Ovary (tissue), 9 donors: ENCODE data around the gene ZMAT5. TPM values are rescaled to one million over a fixed set of nuclear protein-coding genes. Genes with fewer than 3 reads are reported as not detected.

ENCODE experiments used
- DNase-seq, 5 donors: peaks; one replicate each; pipeline ENCODE4 v3.0.0-alpha.2; 2019 to 2020
- H3K27ac ChIP-seq, 2 donors: fragments of 200-600 bp; one replicate each; pipeline versions ENCODE4 v1.5.1 to v1.8.0; 2019 to 2022
- H3K27me3 ChIP-seq: fragments of 200-600 bp; one replicate; pipeline ENCODE4 v1.8.0; 2022
- H3K36me3 ChIP-seq: fragments of 200-600 bp; sonication (generic); one replicate; pipeline ENCODE4 v1.5.1; 2019
- H3K4me1 ChIP-seq: one replicate; pipeline ENCODE4 v1.8.1; 2013; ENCODE audit warnings: mild to moderate bottlenecking, moderate library complexity; ENCODE audit not compliant: insufficient read depth
- H3K4me3 ChIP-seq: fragments of 200-600 bp; sonication (generic); one replicate; pipeline ENCODE4 v1.5.1; 2017
- H3K9me3 ChIP-seq, 2 donors: fragments of 200-600 bp in 1 of 2; sonication (generic) in 1 of 2; one replicate each; pipeline versions ENCODE4 v1.5.1 to v1.8.1; 2013 to 2019; ENCODE audit warnings: mild to moderate bottlenecking in 1 of 2, moderate library complexity in 1 of 2
- EP300 ChIP-seq: sonication (generic); formaldehyde crosslinking; IDR thresholded peaks from one replicate; pipeline ENCODE4 v1.6.1; 2017; ENCODE audit warnings: antibody characterized with exemption
- POLR2A ChIP-seq: fragments of 450-650 bp; IDR thresholded peaks from one replicate; pipeline ENCODE4 v1.6.1; 2017; ENCODE audit warnings: antibody characterized with exemption, mild to moderate bottlenecking, moderate library complexity
- WGBS, 3 donors: extraction: QIAGEN DNeasy Blood & Tissue Kit in 1 of 3; methylation state at CpG; one replicate each; pipeline versions ENCODE4 v1.1.5 to v1.1.7; 2013 to 2017; 5-methylcytosine and 5-hydroxymethylcytosine counted together
- intact Hi-C, 4 donors: fragments of 100-400 bp; cut with DNase I; formaldehyde crosslinking; loops; one replicate each; pipeline versions ENCODE4 v1.11.0 to v1.15.1; 2022 to 2023
- polyA plus RNA-seq, 2 donors: library from polyadenylated mRNA; stranded (reverse); fragments of 200-250 nt in 1 of 2; fragments of 350-450 nt in 1 of 2; fragmentation: Illumina TruSeq in 1 of 2; extraction: RNeasy Lipid Tissue Mini Kit (QIAGEN cat#74804) in 1 of 2; gene quantifications; one replicate each; pipeline ENCODE4 v1.2.3, GENCODE V29; 2013 to 2014
- total RNA-seq, 7 donors: library from RNA; depleted of rRNA in 2 of 7; stranded (reverse); fragments of >200 nt in 2 of 7; fragmentation: NEBNext Ultra II Directional in 3 of 7; extraction: Animal tissue kit (Norgen Biotek cat#: 25700) in 3 of 7; gene quantifications; one replicate each; pipeline versions ENCODE4 v1.1.0 to v1.2.4, GENCODE V29; 2016 to 2023
- TF ChIP-seq, protein P1 (sequence below), 3 donors: fragments of 450-650 bp in 2 of 3; fragments of 200-600 bp in 1 of 3; IDR thresholded peaks; one replicate each; pipeline versions ENCODE4 v1.5.1 to v1.8.0; 2016 to 2022; ENCODE audit warnings: antibody characterized with exemption in 3 of 3, mild to moderate bottlenecking in 1 of 3
- donor health status: DM: no; HTN: no; CAD: no; lungs with moderate emphysema.
- donor health status: DM: no; HTN: no; CAD: no.
- donor health status: Bipolar disorder and iron deficiency.
- donor health status: DM: yes; HTN: yes; CAD: no.
- donor health status: DM: no; HTN: no; CAD: no.
- donor health status: DM: yes; HTN: yes; CAD: no.

ZMAT5 gene
- total and polyA plus RNA-seq, 9 donors, result 5.7 to 27.2 (median 21.4) TPM

DNA sequence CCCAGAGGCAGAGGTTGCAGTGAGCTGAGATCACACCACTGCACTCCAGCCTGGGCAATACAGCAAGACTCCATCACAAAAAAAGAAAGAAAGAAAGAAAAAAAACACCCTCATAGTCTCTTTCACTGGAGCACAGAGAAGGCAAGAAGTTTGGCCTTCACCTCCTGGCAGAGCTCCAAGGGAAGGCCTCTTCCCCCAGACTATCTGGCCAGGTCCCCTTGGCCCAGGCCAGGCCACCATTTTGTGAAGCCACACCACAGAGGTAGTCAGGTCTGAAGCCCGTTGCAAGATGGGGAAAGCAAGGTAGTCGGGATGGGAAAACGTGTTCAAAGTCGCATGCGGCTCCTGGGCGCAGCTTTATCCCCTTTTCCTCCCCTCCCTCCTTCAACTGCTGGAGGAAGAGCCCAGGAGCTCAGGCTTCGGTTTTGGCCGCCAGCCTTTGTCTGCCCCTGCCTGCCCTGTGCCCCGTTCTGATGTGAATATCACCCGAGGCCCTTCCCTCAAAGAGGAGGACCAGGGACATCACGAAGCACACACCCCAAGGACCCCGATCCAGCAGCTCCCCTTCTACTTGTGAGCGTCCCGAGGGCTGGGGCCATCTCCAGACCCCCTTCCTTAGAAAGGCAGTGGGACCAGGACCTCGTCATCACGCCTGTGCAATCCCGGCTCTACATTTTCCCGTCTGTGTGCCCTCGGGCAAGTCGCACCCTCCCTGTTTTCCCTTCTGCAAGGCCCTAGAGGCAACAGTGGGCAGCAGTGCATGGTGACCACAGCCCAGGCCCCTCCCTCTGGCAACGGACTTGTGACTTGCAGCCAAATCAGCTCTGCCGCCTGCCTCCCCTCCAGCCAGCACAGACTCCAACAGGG is 29.3 kb downstream of the ZMAT5 start:
- WGBS, 3 donors, result 81 to 85% (median 84%) methylated on average over 22 of the region's 22 CpGs
- DNase-seq, result peak in 2 of 5 donors; percentile 27 to 36

DNA sequence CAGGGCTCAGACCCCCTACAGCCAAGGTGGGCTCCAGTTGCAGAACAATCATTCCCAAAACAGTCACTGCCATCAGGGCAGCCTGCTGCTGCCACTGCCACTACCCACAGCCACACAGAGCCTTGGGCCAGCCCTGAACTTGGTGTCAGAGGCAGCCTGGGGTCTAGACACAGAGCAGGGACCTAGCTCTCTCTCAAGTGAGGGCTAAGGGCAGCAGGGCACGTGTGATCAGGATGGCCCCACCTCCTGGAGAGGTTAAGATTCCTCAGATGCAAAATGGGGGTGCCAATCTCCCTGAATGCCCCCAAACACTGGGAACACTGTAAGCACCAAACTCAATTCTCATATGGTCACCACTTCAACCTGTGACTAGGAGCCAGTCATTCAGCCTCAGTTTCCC is 31.4 kb downstream of the ZMAT5 start:
- H3K36me3 ChIP-seq, result no peaks in the 10 kb centered on the region
- no peak overlapping the region for H3K4me3 ChIP-seq
- TF ChIP-seq EP300, result no peak
- TF ChIP-seq, protein P1, sequence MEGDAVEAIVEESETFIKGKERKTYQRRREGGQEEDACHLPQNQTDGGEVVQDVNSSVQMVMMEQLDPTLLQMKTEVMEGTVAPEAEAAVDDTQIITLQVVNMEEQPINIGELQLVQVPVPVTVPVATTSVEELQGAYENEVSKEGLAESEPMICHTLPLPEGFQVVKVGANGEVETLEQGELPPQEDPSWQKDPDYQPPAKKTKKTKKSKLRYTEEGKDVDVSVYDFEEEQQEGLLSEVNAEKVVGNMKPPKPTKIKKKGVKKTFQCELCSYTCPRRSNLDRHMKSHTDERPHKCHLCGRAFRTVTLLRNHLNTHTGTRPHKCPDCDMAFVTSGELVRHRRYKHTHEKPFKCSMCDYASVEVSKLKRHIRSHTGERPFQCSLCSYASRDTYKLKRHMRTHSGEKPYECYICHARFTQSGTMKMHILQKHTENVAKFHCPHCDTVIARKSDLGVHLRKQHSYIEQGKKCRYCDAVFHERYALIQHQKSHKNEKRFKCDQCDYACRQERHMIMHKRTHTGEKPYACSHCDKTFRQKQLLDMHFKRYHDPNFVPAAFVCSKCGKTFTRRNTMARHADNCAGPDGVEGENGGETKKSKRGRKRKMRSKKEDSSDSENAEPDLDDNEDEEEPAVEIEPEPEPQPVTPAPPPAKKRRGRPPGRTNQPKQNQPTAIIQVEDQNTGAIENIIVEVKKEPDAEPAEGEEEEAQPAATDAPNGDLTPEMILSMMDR (IDR thresholded peaks at IDR 0.05), result no peak
- no peak for TF ChIP-seq POLR2A
- H3K27me3 ChIP-seq, result no peaks in the 10 kb centered on the region
- no peak overlapping the region for H3K27ac ChIP-seq
- H3K9me3 ChIP-seq, result no peaks in the 10 kb centered on the region
- DNase-seq, result no peak
- H3K4me1 ChIP-seq, result no peaks in the 10 kb centered on the region
- 67 to 80% (median 71%) methylated on average over 1 of the region's 1 CpG for WGBS, 3 donors
- intact Hi-C loops, result no loop called here

More for the DNA sequence above, 29.3 kb downstream of the ZMAT5 start:
- H3K27me3 ChIP-seq, result no peaks in the 10 kb centered on the region
- no peak overlapping the region for H3K27ac ChIP-seq
- TF ChIP-seq POLR2A, result no peak
- no peak overlapping the region for H3K4me3 ChIP-seq
- H3K9me3 ChIP-seq, result no peaks in the 10 kb centered on the region
- no peaks in the 10 kb centered on the region for H3K4me1 ChIP-seq
- H3K36me3 ChIP-seq, result no peaks in the 10 kb centered on the region
- intact Hi-C loops, result no loop called here

DNA sequence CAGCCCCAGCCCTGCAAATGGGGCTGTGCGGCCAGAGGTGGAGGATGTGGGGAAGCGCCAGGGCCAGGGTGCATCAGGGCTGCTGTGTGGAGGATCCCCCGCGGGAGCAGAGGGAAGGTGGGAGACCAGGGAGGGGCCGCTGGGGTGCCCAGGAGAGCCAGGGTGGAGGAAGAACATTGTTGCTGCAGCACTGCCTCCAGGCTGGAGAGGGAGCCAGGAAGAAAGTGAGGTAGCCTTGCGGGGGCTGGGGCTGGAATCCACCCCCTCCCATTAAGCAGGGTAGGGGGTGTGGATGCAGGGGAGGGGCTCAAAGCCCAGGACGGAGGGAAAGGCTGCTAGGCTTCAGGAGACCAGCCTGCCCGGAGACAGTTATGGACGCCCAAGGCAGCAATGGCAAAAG is 32.0 kb downstream of the ZMAT5 start:
- Histone ChIP-seq H3K36me3 (no peaks in the 10 kb centered on the region), H3K9me3 (no peaks in the 10 kb centered on the region), H3K27me3 (no peaks in the 10 kb centered on the region), H3K4me3 (no peak overlapping the region), H3K4me1 (no peaks in the 10 kb centered on the region), H3K27ac (no peak overlapping the region)
- 74 to 80% (median 78%) methylated on average over 9 of the region's 9 CpGs for WGBS, 3 donors
- TF ChIP-seq POLR2A (no peak), EP300 (no peak)
- TF ChIP-seq, protein P1 (IDR thresholded peaks at IDR 0.05), result no peak
- intact Hi-C loops, result no loop called here
- DNase-seq, result no peak

DNA sequence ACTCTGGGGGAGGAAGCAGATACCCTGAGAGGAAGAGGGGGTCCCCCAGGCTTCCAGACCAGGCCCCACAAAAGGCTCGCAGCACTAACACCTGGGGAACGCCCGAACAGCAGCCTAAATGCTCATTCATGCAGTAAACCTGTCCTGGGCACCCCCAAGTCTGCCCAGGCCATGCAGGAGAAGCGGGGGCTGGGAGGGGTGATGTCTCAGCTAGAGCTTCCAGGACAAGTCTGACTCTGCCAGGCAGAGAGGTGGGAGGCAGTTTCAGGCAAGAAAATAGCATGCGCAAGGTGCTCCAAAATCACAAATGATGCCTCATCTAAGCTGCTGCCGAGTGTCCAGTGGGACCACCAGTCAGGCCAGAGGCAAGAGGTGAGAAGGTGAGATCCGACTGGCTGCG is 32.4 kb downstream of the ZMAT5 start:
- no peak overlapping the region for H3K27ac ChIP-seq
- H3K9me3 ChIP-seq, result no peaks in the 10 kb centered on the region
- no peak for DNase-seq
- TF ChIP-seq, protein P1 (IDR thresholded peaks at IDR 0.05), result no peak
- no peak for TF ChIP-seq POLR2A
- TF ChIP-seq EP300, result no peak
- H3K4me3 ChIP-seq, result no peak overlapping the region
- no peaks in the 10 kb centered on the region for H3K36me3 ChIP-seq
- no peaks in the 10 kb centered on the region for H3K4me1 ChIP-seq
- intact Hi-C loops, result no loop called here
- WGBS, 3 donors, result 92 to 94% (median 93%) methylated on average over 8 of the region's 8 CpGs
- H3K27me3 ChIP-seq, result no peaks in the 10 kb centered on the region
